Suprapubic skin (tissue), 4 donors: Measurements from ENCODE around the gene OR2A2. TPM values are rescaled to one million over a fixed set of nuclear protein-coding genes. Genes with fewer than 3 reads are reported as not detected.

Source experiments
- DNase-seq, 2 donors: peaks; one replicate each; pipeline ENCODE4 v3.0.0-alpha.2; 2019; ENCODE audit warnings: low spot score in 2 of 2
- H3K27ac ChIP-seq: fragments of 200-600 bp; sonication (generic); one replicate; pipeline ENCODE4 v1.5.1; 2019
- H3K27me3 ChIP-seq: fragments of 200-600 bp; sonication (generic); one replicate; pipeline ENCODE4 v1.5.1; 2019
- H3K36me3 ChIP-seq: fragments of 200-600 bp; sonication (generic); one replicate; pipeline ENCODE4 v1.5.1; 2019
- H3K4me1 ChIP-seq: fragments of 200-600 bp; sonication (generic); one replicate; pipeline ENCODE4 v1.5.1; 2019
- H3K4me3 ChIP-seq: fragments of 200-600 bp; sonication (generic); one replicate; pipeline ENCODE4 v1.5.1; 2019; ENCODE audit warnings: mild to moderate bottlenecking
- H3K9me3 ChIP-seq: fragments of 200-600 bp; sonication (generic); one replicate; pipeline ENCODE4 v1.5.1; 2019
- EP300 ChIP-seq: sonication (generic); formaldehyde crosslinking; IDR thresholded peaks from one replicate; pipeline ENCODE4 v1.6.1; 2017; ENCODE audit warnings: antibody characterized with exemption
- POLR2A ChIP-seq, 2 donors: fragments of 450-650 bp; IDR thresholded peaks; one replicate each; pipeline ENCODE4 v1.6.1; 2017; ENCODE audit warnings: antibody characterized with exemption in 2 of 2, mild to moderate bottlenecking in 2 of 2, moderate library complexity in 2 of 2
- POLR2AphosphoS5 ChIP-seq, 3 donors: sonication (generic); formaldehyde crosslinking; IDR thresholded peaks; one replicate each; pipeline ENCODE4 v1.6.1; 2017; ENCODE audit warnings: antibody characterized with exemption in 3 of 3
- WGBS: methylation state at CpG from one replicate; pipeline ENCODE4 v1.1.5; 2018; 5-methylcytosine and 5-hydroxymethylcytosine counted together
- total RNA-seq, 4 donors: library from RNA; depleted of rRNA; stranded (reverse); fragments of >200 nt; gene quantifications; one replicate each; pipeline ENCODE4 v1.1.0, GENCODE V29; 2016
- TF ChIP-seq, protein P1 (sequence below), 2 donors: fragments of 200-600 bp in 1 of 2; fragments of 450-650 bp in 1 of 2; sonication (generic) in 1 of 2; IDR thresholded peaks; one replicate each; pipeline ENCODE4 v1.5.1; 2016 to 2019; ENCODE audit warnings: antibody characterized with exemption in 2 of 2, mild to moderate bottlenecking in 1 of 2, moderate library complexity in 1 of 2

The OR2A2 gene
- total RNA-seq, 4 donors from 2014 or later, result not detected

DNA sequence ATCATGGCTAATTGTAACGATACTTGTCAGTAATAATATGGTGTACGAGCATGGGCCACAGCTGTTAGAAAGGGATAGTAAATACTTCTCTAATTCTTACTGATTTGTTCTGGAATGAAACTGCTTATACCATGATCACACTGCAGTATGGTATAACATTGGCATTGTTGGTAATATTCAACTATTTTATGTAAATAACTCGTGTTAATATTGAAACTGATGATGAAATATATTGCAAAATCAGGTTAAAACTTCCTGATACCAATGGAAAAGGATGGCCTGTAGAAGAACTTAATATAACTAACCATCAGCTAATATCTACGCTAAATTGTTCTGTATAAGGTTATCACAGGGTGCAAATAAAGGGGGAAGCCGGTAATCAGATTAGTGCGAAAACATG lies 23.9 kb downstream of the OR2A2 start:
- H3K4me3 ChIP-seq, result no peak overlapping the region
- no peak overlapping the region for H3K27ac ChIP-seq
- 77% methylated on average over 6 of the region's 6 CpGs for WGBS
- H3K36me3 ChIP-seq, result no peaks in the 10 kb centered on the region
- TF ChIP-seq, protein P1, sequence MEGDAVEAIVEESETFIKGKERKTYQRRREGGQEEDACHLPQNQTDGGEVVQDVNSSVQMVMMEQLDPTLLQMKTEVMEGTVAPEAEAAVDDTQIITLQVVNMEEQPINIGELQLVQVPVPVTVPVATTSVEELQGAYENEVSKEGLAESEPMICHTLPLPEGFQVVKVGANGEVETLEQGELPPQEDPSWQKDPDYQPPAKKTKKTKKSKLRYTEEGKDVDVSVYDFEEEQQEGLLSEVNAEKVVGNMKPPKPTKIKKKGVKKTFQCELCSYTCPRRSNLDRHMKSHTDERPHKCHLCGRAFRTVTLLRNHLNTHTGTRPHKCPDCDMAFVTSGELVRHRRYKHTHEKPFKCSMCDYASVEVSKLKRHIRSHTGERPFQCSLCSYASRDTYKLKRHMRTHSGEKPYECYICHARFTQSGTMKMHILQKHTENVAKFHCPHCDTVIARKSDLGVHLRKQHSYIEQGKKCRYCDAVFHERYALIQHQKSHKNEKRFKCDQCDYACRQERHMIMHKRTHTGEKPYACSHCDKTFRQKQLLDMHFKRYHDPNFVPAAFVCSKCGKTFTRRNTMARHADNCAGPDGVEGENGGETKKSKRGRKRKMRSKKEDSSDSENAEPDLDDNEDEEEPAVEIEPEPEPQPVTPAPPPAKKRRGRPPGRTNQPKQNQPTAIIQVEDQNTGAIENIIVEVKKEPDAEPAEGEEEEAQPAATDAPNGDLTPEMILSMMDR (IDR thresholded peaks at IDR 0.05), result no peak
- no peak for TF ChIP-seq EP300
- TF ChIP-seq POLR2A (IDR thresholded peaks at IDR 0.05), result no peak
- TF ChIP-seq POLR2AphosphoS5 (IDR thresholded peaks at IDR 0.05), result no peak
- no peaks in the 10 kb centered on the region for H3K27me3 ChIP-seq
- no peaks in the 10 kb centered on the region for H3K9me3 ChIP-seq
- H3K4me1 ChIP-seq, result no peaks in the 10 kb centered on the region
- no peak for DNase-seq

DNA sequence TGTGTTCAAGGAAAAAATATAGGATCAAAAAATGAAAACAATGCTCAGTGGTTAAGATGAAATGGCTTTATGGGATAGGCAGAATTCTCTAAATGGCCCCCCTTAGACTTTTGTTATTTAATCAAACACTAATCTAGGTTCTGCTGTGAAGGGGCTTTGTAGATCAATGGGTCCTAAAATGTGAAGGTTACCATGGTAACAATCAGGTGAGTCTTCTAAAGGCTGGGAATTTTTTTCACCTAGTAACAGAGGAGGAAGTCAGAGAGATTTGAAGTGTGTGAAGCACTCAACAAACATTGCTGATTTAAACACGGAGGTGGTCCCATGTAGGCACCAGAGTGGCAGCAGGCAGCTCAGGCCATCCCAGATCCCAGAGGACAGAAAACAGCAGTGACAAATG lies 24.7 kb downstream of the OR2A2 start:
- no peaks in the 10 kb centered on the region for H3K36me3 ChIP-seq
- DNase-seq, result no peak
- H3K4me1 ChIP-seq, result no peaks in the 10 kb centered on the region
- no peaks in the 10 kb centered on the region for H3K9me3 ChIP-seq
- 82% methylated on average over 1 of the region's 1 CpG for WGBS
- TF ChIP-seq POLR2A (IDR thresholded peaks at IDR 0.05) (no peak), EP300 (no peak), POLR2AphosphoS5 (IDR thresholded peaks at IDR 0.05) (no peak)
- TF ChIP-seq, protein P1 (IDR thresholded peaks at IDR 0.05), result no peak
- H3K4me3 ChIP-seq, result no peak overlapping the region
- no peak overlapping the region for H3K27ac ChIP-seq
- no peaks in the 10 kb centered on the region for H3K27me3 ChIP-seq

DNA sequence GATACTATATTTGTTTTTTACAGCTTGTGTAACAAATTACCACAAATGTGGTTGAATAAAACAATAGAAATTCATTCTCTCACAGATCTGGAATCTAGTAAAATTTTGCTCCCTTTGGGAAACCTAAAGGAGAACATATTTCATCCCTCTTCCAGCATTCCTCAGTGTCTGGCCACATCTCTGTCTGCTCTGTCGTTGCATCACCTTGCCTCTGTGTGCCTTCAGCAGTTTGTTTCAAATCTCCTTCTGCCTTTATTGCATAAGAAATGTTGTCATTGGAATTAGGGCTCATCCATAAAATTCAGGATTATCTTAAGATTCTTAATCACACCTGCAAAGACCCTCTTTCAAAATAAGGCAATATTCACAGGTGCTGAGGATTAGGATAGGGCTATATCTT lies 28.1 kb downstream of the OR2A2 start:
- Histone ChIP-seq H3K4me3 (no peak overlapping the region), H3K4me1 (no peaks in the 10 kb centered on the region), H3K9me3 (no peaks in the 10 kb centered on the region), H3K27me3 (no peaks in the 10 kb centered on the region), H3K27ac (no peak overlapping the region), H3K36me3 (no peaks in the 10 kb centered on the region)
- no peak for TF ChIP-seq POLR2A (IDR thresholded peaks at IDR 0.05)
- TF ChIP-seq POLR2AphosphoS5 (IDR thresholded peaks at IDR 0.05), result no peak
- no peak for TF ChIP-seq EP300
- TF ChIP-seq, protein P1 (IDR thresholded peaks at IDR 0.05), result no peak
- 62% methylated on average over 1 of the region's 1 CpG for WGBS
- no peak for DNase-seq

DNA sequence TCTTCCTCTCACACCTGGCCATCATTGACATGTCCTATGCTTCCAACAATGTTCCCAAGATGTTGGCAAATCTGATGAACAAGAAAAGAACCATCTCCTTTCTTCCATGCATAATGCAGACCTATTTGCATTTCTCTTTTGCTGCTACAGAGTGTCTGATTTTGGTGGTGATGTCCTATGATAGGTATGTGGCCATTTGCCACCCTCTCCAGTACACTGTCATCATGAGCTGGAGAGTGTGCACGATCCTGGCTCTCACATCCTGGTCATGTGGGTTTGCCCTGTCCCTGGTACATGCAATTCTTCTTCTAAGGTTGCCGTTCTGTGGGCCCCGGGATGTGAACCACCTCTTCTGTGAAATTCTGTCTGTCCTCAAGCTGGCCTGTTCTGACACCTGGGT lies 32.8 kb downstream of the OR2A2 start:
- Histone ChIP-seq H3K9me3 (peaks cover 4% of the 10 kb centered on the region), H3K27me3 (no peaks in the 10 kb centered on the region), H3K4me1 (no peaks in the 10 kb centered on the region), H3K36me3 (no peaks in the 10 kb centered on the region), H3K27ac (no peak overlapping the region), H3K4me3 (no peak overlapping the region)
- no peak for DNase-seq
- 82% methylated on average over 3 of the region's 3 CpGs for whole genome bisulfite sequencing
- no peak for TF ChIP-seq POLR2A (IDR thresholded peaks at IDR 0.05)
- TF ChIP-seq POLR2AphosphoS5 (IDR thresholded peaks at IDR 0.05), result no peak
- no peak for TF ChIP-seq EP300
- TF ChIP-seq, protein P1 (IDR thresholded peaks at IDR 0.05), result no peak

DNA sequence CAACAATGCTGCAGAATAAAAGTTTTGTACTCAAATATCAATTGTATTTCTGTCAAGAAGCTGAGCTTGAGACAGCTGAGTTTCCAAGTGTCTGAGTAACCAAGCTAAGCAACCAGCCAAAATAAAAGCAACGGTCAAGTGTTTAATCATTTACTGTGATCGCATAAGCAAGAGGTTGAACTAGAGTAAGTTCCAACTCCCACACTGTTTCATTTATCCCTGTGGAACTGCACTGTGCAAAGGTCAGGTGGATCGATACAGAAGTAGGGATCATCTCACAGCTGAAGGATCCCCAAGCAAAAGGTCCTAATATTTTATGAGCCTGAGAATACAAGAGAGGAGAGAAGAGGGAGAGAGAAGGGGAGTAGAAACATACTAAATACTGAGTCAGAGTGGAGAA lies 35.0 kb downstream of the OR2A2 start:
- WGBS, result 96% methylated on average over 3 of the region's 3 CpGs

More for the DNA sequence above, 35.0 kb downstream of the OR2A2 start:
- Histone ChIP-seq H3K36me3 (no peaks in the 10 kb centered on the region), H3K4me3 (no peak overlapping the region), H3K27me3 (no peaks in the 10 kb centered on the region), H3K27ac (no peak overlapping the region), H3K9me3 (peaks cover 14% of the 10 kb centered on the region), H3K4me1 (no peaks in the 10 kb centered on the region)
- DNase-seq, result no peak
- TF ChIP-seq POLR2A (IDR thresholded peaks at IDR 0.05) (no peak), EP300 (no peak), POLR2AphosphoS5 (IDR thresholded peaks at IDR 0.05) (no peak)
- TF ChIP-seq, protein P1 (IDR thresholded peaks at IDR 0.05), result no peak
